Natural killer cell (primary cell): ENCODE data around the gene EGFLAM. TPM values are rescaled to one million over a fixed set of nuclear protein-coding genes. Genes with fewer than 3 reads are reported as not detected.

Experiments
- ATAC-seq, 3 donors: fragments of 150-1000 bp in 2 of 3; fragments of 200-7000 bp in 1 of 3; cut with Tn5 transposase; 1 replicate in 1 of 3; 2 replicates in 2 of 3; pipeline ENCODE4 v1.10.0; 2021; ENCODE audit warnings: mild to moderate bottlenecking in 2 of 3, moderate library complexity in 2 of 3
- DNase-seq, 2 donors: peaks; one replicate each; pipeline versions ENCODE4 v3.0.0 to v3.0.0-alpha.2; 2013 to 2021; ENCODE audit warnings: mixed read lengths in 1 of 2
- H3K27ac ChIP-seq: one replicate; pipeline ENCODE4 v1.5.1; 2013; ENCODE audit warnings: mild to moderate bottlenecking, low read length
- H3K27me3 ChIP-seq: one replicate; pipeline ENCODE4 v1.6.1; 2013; ENCODE audit warnings: low read length; ENCODE audit not compliant: control insufficient read depth, insufficient read depth
- H3K36me3 ChIP-seq: one replicate; pipeline ENCODE4 v1.6.1; 2013; ENCODE audit warnings: low read length; ENCODE audit not compliant: control insufficient read depth, insufficient read depth
- H3K4me1 ChIP-seq: one replicate; pipeline ENCODE4 v1.6.1; 2013; ENCODE audit warnings: low read length; ENCODE audit not compliant: control insufficient read depth, insufficient read depth
- H3K4me3 ChIP-seq: one replicate; pipeline ENCODE4 v1.5.1; 2013; ENCODE audit warnings: low read length
- H3K9me3 ChIP-seq: one replicate; pipeline ENCODE4 v1.6.1; 2013; ENCODE audit warnings: low read length; ENCODE audit not compliant: control insufficient read depth, insufficient read depth
- H3K27ac Mint-ChIP-seq, 2 donors: one replicate each; pipeline ENCODE4 v1.8.0; 2022; ENCODE audit warnings: mild to moderate bottlenecking in 2 of 2, mixed read lengths in 2 of 2, moderate library complexity in 1 of 2
- H3K27me3 Mint-ChIP-seq, 2 donors: one replicate each; pipeline ENCODE4 v1.8.0; 2022; ENCODE audit warnings: low read depth in 2 of 2, mixed read lengths in 2 of 2
- H3K36me3 Mint-ChIP-seq: one replicate; pipeline ENCODE4 v1.8.0; 2022; ENCODE audit warnings: mixed read lengths
- H3K4me1 Mint-ChIP-seq, 2 donors: one replicate each; pipeline ENCODE4 v1.8.0; 2022; ENCODE audit warnings: mixed read lengths in 2 of 2
- H3K4me3 Mint-ChIP-seq: one replicate; pipeline ENCODE4 v1.8.0; 2022; ENCODE audit warnings: mild to moderate bottlenecking, moderate library complexity, mixed read lengths
- H3K9me3 Mint-ChIP-seq, 2 donors: one replicate each; pipeline ENCODE4 v1.8.0; 2022; ENCODE audit warnings: mixed read lengths in 2 of 2
- whole genome bisulfite sequencing: methylation state at CpG from one replicate; pipeline ENCODE4 v1.1.7; 2013; ENCODE audit warnings: missing lambda C conversion rate; ENCODE audit not compliant: insufficient coverage; 5-methylcytosine and 5-hydroxymethylcytosine counted together
- intact Hi-C: fragments of 100-400 bp; cut with micrococcal nuclease; formaldehyde crosslinking; loops from one replicate; pipeline ENCODE4 v1.14.2; 2022
- total RNA-seq, 4 donors: library from RNA; stranded (reverse); fragments of 120-200 nt in 1 of 4; gene quantifications; one replicate each; pipeline versions ENCODE4 v1.2.3 to v1.2.4, GENCODE V29; 2013 to 2022
- TF ChIP-seq, protein P1 (sequence below): fragments of 200-600 bp; IDR thresholded peaks from one replicate; pipeline ENCODE4 v1.8.0; 2022; ENCODE audit warnings: antibody characterized with exemption

Gene EGFLAM
- total RNA-seq, 3 donors from 2014 or later (not counting 1 experiment from before 2014, with no cell fraction given): not detected

DNA sequence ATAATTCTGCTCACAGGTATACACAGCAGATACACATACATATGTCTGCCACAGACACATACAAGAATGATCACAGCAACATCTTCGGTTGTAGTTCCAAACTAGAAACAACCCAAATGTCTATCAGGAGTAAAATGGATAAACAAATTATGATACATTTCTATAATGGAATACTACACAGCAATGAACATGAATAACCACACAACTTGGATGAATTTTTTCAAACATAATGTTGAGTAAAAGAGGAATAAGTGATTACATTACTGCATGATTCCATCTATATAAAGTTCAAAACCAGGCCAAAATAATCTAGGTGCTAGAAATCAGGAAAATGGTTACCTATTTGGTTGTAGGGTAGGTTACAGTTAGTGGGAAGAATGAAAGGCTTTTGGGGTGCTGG lies 4.6 kb upstream of the EGFLAM start:
- Mint-ChIP-seq H3K4me3 (no peak overlapping the region), H3K36me3 (peaks cover 13% of the 10 kb centered on the region), H3K9me3 (peaks cover 7 to 8% of the 10 kb centered on the region in 2 donors), H3K4me1 (no peaks in the 10 kb centered on the region), H3K27ac (no peak overlapping the region), H3K27me3 (peaks cover 32 to 46% of the 10 kb centered on the region in 2 donors)
- TF ChIP-seq, protein P1, sequence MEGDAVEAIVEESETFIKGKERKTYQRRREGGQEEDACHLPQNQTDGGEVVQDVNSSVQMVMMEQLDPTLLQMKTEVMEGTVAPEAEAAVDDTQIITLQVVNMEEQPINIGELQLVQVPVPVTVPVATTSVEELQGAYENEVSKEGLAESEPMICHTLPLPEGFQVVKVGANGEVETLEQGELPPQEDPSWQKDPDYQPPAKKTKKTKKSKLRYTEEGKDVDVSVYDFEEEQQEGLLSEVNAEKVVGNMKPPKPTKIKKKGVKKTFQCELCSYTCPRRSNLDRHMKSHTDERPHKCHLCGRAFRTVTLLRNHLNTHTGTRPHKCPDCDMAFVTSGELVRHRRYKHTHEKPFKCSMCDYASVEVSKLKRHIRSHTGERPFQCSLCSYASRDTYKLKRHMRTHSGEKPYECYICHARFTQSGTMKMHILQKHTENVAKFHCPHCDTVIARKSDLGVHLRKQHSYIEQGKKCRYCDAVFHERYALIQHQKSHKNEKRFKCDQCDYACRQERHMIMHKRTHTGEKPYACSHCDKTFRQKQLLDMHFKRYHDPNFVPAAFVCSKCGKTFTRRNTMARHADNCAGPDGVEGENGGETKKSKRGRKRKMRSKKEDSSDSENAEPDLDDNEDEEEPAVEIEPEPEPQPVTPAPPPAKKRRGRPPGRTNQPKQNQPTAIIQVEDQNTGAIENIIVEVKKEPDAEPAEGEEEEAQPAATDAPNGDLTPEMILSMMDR: no peak
- no peak for DNase-seq
- ATAC-seq: no peak
- Histone ChIP-seq H3K36me3 (no peaks in the 10 kb centered on the region), H3K9me3 (no peaks in the 10 kb centered on the region), H3K27ac (no peak overlapping the region), H3K27me3 (peaks cover 15% of the 10 kb centered on the region), H3K4me3 (no peak overlapping the region), H3K4me1 (no peaks in the 10 kb centered on the region)
- intact Hi-C loops: no loop called here
- WGBS: no CpG with 5 or more reads among the region's 1 CpG

DNA sequence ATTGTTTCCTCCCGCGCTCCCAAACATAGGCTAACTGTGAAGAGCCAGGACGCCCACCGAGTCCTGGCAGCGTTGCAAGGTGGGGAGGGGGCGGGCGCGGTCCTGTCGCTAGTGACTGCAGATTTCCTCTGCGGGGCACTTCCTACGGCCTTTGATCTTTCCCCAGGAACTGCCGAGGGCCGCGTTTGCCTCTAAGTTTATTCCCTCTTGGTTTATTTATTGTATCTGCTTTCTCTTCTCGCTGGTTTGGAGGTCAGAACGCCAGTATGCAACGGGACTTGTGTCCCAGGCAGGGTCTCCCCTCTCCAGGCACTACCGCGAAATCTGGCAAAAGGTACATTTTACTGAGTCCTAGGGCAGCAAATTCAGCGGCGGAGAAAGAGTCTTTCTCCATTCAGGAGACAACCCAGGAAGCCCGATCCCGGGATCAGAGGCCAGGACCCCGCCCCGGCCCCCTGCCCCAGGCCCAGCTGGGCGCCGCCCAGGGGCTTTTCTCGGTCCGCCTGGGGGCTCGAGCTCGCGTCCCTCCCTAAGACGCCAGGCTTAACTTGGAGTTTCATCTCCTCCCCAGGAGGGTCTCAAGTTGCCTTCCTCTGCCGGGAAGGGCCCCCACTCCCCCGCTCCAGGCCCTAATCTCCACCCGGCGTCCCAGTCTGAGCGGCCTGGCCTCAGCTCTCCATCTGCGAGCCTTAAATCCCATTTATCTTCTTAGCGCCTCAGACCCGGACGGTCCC lies 884 bp upstream of the EGFLAM start:
- peaks cover 2 to 6% of the 10 kb centered on the region in 2 donors for H3K9me3 Mint-ChIP-seq
- DNase-seq: no peak
- H3K27me3 Mint-ChIP-seq: peaks cover 53 to 75% of the 10 kb centered on the region in 2 donors
- H3K4me3 Mint-ChIP-seq: no peak overlapping the region
- Histone ChIP-seq H3K27ac (no peak overlapping the region), H3K27me3 (peaks cover 22% of the 10 kb centered on the region), H3K9me3 (no peaks in the 10 kb centered on the region), H3K36me3 (no peaks in the 10 kb centered on the region), H3K4me1 (no peaks in the 10 kb centered on the region), H3K4me3 (no peak overlapping the region)
- WGBS: 7% methylated on average over 42 of the region's 42 CpGs
- intact Hi-C loops: no loop called here
- H3K27ac Mint-ChIP-seq: no peak overlapping the region
- ATAC-seq: no peak
- H3K4me1 Mint-ChIP-seq: no peaks in the 10 kb centered on the region
- TF ChIP-seq, protein P1: no peak
- H3K36me3 Mint-ChIP-seq: peaks cover 13% of the 10 kb centered on the region

DNA sequence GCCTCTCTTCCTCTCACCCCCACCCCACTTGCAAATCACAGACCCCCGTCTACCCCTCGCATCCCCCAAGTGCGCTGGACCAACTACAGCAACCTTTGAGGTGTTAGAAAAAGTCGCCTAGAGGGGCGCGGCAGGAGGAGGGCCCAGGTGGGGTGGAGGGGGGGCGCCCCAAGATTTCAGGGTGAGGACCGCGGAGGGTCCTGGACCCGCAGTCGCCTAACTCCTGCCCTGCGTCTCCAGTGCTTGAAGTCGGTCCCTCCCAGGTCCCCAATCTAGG lies 379 bp upstream of the EGFLAM start:
- intact Hi-C loops: no loop called here
- H3K9me3 Mint-ChIP-seq: peaks cover 2 to 5% of the 10 kb centered on the region in 2 donors

More for the DNA sequence above, 379 bp upstream of the EGFLAM start:
- H3K4me1 Mint-ChIP-seq: no peaks in the 10 kb centered on the region
- Histone ChIP-seq H3K36me3 (no peaks in the 10 kb centered on the region), H3K27me3 (peaks cover 22% of the 10 kb centered on the region), H3K4me1 (no peaks in the 10 kb centered on the region), H3K4me3 (no peak overlapping the region), H3K27ac (no peak overlapping the region), H3K9me3 (no peaks in the 10 kb centered on the region)
- ATAC-seq (no peak), DNase-seq (no peak)
- 2% methylated on average over 13 of the region's 13 CpGs for WGBS
- H3K27me3 Mint-ChIP-seq: peaks cover 52 to 73% of the 10 kb centered on the region in 2 donors
- H3K36me3 Mint-ChIP-seq: peaks cover 13% of the 10 kb centered on the region
- TF ChIP-seq, protein P1: no peak
- H3K27ac Mint-ChIP-seq: no peak overlapping the region
- H3K4me3 Mint-ChIP-seq: no peak overlapping the region
